Measurements from ENCODE around the gene NAGK.
"Not testable (repeated sequence)": the region's sequence is repeated elsewhere in the genome, so short reads cannot be mapped to it uniquely, and the experiment has no call there.

GRCh38 chr2:71049704-71050360 is 18.6 kb upstream of the NAGK start:
- not testable (repeated sequence) for TF ChIP-seq EZH2 (IDR thresholded peaks at IDR 0.05; ENCODE audit: borderline replicate concordance, low read depth, low read length, severe bottlenecking); POLR2A (IDR thresholded peaks at IDR 0.05; ENCODE audit: low read depth, low read length)
